HUES6 (cell line): ENCODE measurements around the gene PAQR4.

Source experiments
- H3K27ac ChIP-seq: 2 replicates; pipeline ENCODE4 v1.7.0; 2013; ENCODE audit warnings: low read depth, mild to moderate bottlenecking, low read length, inconsistent platforms
- H3K27me3 ChIP-seq: 2 replicates; pipeline ENCODE4 v1.6.1; 2013; ENCODE audit warnings: low read length; ENCODE audit not compliant: control insufficient read depth, insufficient read depth
- H3K36me3 ChIP-seq: 2 replicates; pipeline ENCODE4 v1.6.1; 2013; ENCODE audit warnings: low read length; ENCODE audit not compliant: control insufficient read depth, insufficient read depth
- H3K4me1 ChIP-seq: 2 replicates; pipeline ENCODE4 v1.6.1; 2013; ENCODE audit warnings: low read length; ENCODE audit not compliant: control insufficient read depth, insufficient read depth
- H3K4me3 ChIP-seq: 2 replicates; pipeline ENCODE4 v1.5.1; 2013; ENCODE audit warnings: low read depth, low read length
- H3K9ac ChIP-seq: one replicate; pipeline ENCODE4 v1.6.1; 2013; ENCODE audit warnings: mild to moderate bottlenecking, low read length
- H3K9me3 ChIP-seq: 2 replicates; pipeline ENCODE4 v1.6.1; 2013; ENCODE audit warnings: low read depth, low read length; ENCODE audit not compliant: control insufficient read depth, insufficient read depth

PAQR4 gene

GRCh38 chr16:3010510-3010909, 41.4 kb downstream of the PAQR4 start:
- 0 out of 2 replicates have a peak overlapping the region, but pooled peaks have one; percentile 95 for H3K27ac ChIP-seq
- H3K9me3 ChIP-seq = no peaks in the 10 kb centered on the region
- peaks cover 77% of the 10 kb centered on the region for H3K4me1 ChIP-seq
- peaks cover 8% of the 10 kb centered on the region for H3K36me3 ChIP-seq
- no peak overlapping the region for H3K9ac ChIP-seq
- no peak overlapping the region; the same call in 1 of the 2 replicates for H3K4me3 ChIP-seq
- peaks cover 38% of the 10 kb centered on the region for H3K27me3 ChIP-seq

GRCh38 chr16:3012246-3012645, 43.1 kb downstream of the PAQR4 start:
- peaks cover 69% of the 10 kb centered on the region for H3K4me1 ChIP-seq

GRCh38 chr16:3012828-3013420, 43.8 kb downstream of the PAQR4 start, which contains the start of gene CLDN9:
Gene CLDN9, plus strand, starts transcription at chr16:3012923. Its CDS starts 440 bp downstream, at chr16:3013363.
- peak within 1 kb of the TSS; percentile 53 for H3K9ac ChIP-seq
- no peaks in the 10 kb centered on the region for H3K9me3 ChIP-seq
- H3K27me3 ChIP-seq = peaks cover 29% of the 10 kb centered on the region
- H3K36me3 ChIP-seq = peaks cover 16% of the 10 kb centered on the region
- H3K27ac ChIP-seq = no peak within 1 kb of the TSS
- H3K4me1 ChIP-seq = peaks cover 62% of the 10 kb centered on the region
- H3K4me3 ChIP-seq = peak within 1 kb of the TSS; percentile 51

More at GRCh38 chr16:3012246-3012645, 43.1 kb downstream of the PAQR4 start:
- Histone ChIP-seq H3K9me3 (no peaks in the 10 kb centered on the region), H3K4me3 (peak overlapping the region; percentile 51), H3K27ac (no peak overlapping the region), H3K27me3 (peaks cover 29% of the 10 kb centered on the region), H3K36me3 (peaks cover 16% of the 10 kb centered on the region), H3K9ac (peak overlapping the region; percentile 1)

- peak overlapping the region; percentile 53 for H3K9ac ChIP-seq
- H3K27me3 ChIP-seq = peaks cover 29% of the 10 kb centered on the region
- peak overlapping the region; percentile 51 for H3K4me3 ChIP-seq
- H3K36me3 ChIP-seq = peaks cover 16% of the 10 kb centered on the region
- H3K27ac ChIP-seq = no peak overlapping the region
- no peaks in the 10 kb centered on the region for H3K9me3 ChIP-seq
- peaks cover 62% of the 10 kb centered on the region for H3K4me1 ChIP-seq
These were observed 44.4 kb downstream of the PAQR4 start for GRCh38 chr16:3013491-3013951.

GRCh38 chr16:3013998-3014690, 45.0 kb downstream of the PAQR4 start:
- Histone ChIP-seq H3K9me3 (no peaks in the 10 kb centered on the region), H3K27ac (no peak overlapping the region), H3K36me3 (peaks cover 16% of the 10 kb centered on the region), H3K27me3 (peaks cover 29% of the 10 kb centered on the region), H3K4me3 (0 out of 2 replicates have a peak overlapping the region, but pooled peaks have one; percentile 51), H3K9ac (no peak overlapping the region), H3K4me1 (peaks cover 57% of the 10 kb centered on the region)

- peaks cover 16% of the 10 kb centered on the region for H3K36me3 ChIP-seq
- H3K9me3 ChIP-seq = no peaks in the 10 kb centered on the region
- peaks cover 29% of the 10 kb centered on the region for H3K27me3 ChIP-seq
- H3K4me1 ChIP-seq = peaks cover 52% of the 10 kb centered on the region
- H3K27ac ChIP-seq = no peak overlapping the region
- H3K4me3 ChIP-seq = no peak overlapping the region
- H3K9ac ChIP-seq = no peak overlapping the region
These were observed 45.8 kb downstream of the PAQR4 start for GRCh38 chr16:3014971-3015370.

- H3K4me1 ChIP-seq = peaks cover 46% of the 10 kb centered on the region
These were observed 46.8 kb downstream of the PAQR4 start for GRCh38 chr16:3015865-3016521.

GRCh38 chr16:3017344-3017743, 48.2 kb downstream of the PAQR4 start:
- Histone ChIP-seq H3K27ac (peak overlapping the region; percentile 98), H3K36me3 (peaks cover 23% of the 10 kb centered on the region), H3K9me3 (no peaks in the 10 kb centered on the region), H3K27me3 (peaks cover 20% of the 10 kb centered on the region), H3K4me3 (peak overlapping the region; percentile 86), H3K4me1 (peaks cover 44% of the 10 kb centered on the region), H3K9ac (peak overlapping the region; percentile 96)

More at GRCh38 chr16:3015865-3016521, 46.8 kb downstream of the PAQR4 start:
- H3K27me3 ChIP-seq = peaks cover 29% of the 10 kb centered on the region
- H3K9me3 ChIP-seq = no peaks in the 10 kb centered on the region
- no peak overlapping the region for H3K9ac ChIP-seq
- H3K4me3 ChIP-seq = peak overlapping the region; percentile 22
- no peak overlapping the region for H3K27ac ChIP-seq
- H3K36me3 ChIP-seq = peaks cover 16% of the 10 kb centered on the region

- Histone ChIP-seq H3K27me3 (peaks cover 14% of the 10 kb centered on the region), H3K9ac (peak within 1 kb of the TSS; percentile 96), H3K4me3 (peak within 1 kb of the TSS; percentile 86), H3K27ac (peak within 1 kb of the TSS; percentile 98), H3K9me3 (no peaks in the 10 kb centered on the region), H3K36me3 (peaks cover 28% of the 10 kb centered on the region), H3K4me1 (peaks cover 46% of the 10 kb centered on the region)
These were observed 48.8 kb downstream of the PAQR4 start, which contains the start of gene CLDN6 for GRCh38 chr16:3017794-3018506. Gene CLDN6, minus strand, starts transcription at chr16:3018183. Its CDS starts 2,162 bp downstream, at chr16:3016021.

GRCh38 chr16:3019594-3020246, 50.6 kb downstream of the PAQR4 start:
- peak overlapping the region; percentile 94 for H3K4me3 ChIP-seq
- peaks cover 31% of the 10 kb centered on the region for H3K4me1 ChIP-seq
- peak overlapping the region; percentile 84 for H3K9ac ChIP-seq
- H3K9me3 ChIP-seq = no peaks in the 10 kb centered on the region
- no peaks in the 10 kb centered on the region for H3K27me3 ChIP-seq
- H3K36me3 ChIP-seq = peaks cover 29% of the 10 kb centered on the region
- H3K27ac ChIP-seq = peak overlapping the region; percentile 45; the same call in 1 of the 2 replicates
